Activated gamma-delta T cell treated with Interleukin-2 at 50 U/mL for 16 hours (primary cell): ENCODE data around the gene MACROH2A2.
"Not testable (repeated sequence)": the region's sequence is repeated elsewhere in the genome, so short reads cannot be mapped to it uniquely, and the experiment has no call there.

ENCODE experiments used
- DNase-seq: peaks from one replicate; pipeline ENCODE4 v3.0.0-alpha.2; 2020

MACROH2A2 gene

GRCh38 chr10:70068925-70069324 lies 16.3 kb downstream of the MACROH2A2 start:
- DNase-seq = no peak

DNA sequence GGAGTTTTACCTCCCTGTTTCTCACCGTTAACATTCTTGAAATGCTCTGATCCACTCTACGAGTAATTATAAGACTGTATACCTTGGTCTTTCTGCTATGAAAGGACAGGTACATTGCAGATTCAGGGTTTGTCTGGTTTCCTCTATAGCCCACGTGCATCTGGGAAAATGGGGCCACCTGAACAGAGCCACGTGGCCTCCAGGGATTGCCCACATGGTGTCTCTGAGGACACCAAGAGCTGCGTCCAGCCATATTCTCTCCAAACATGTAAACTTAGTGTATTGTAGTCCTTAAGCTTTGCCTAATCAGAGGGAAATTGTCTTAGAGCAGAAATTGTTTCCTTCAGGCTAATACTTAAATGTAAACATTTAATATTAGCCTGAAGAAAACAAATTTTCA lies 16.7 kb downstream of the MACROH2A2 start:
- no peak for DNase-seq

DNA sequence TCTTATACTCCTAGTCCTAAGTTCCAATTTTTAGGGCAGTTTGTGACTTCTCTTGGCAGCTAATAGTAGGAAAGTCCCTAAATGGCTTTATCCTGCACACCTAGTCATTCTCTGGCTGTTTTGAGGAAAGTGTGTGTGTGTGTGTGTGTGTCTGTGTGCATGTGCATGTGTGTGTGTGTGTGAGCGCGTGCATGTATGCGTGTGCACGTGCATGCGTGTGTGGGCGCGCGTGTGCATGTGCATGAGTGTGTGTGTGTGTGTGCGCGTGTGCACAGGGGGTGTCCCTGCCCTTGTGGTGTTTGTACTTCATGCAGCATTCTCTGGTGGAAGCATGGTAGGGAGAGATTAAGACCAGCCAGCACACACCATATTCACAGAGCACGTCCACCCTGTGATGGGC lies 18.2 kb downstream of the MACROH2A2 start:
- DNase-seq = no peak

DNA sequence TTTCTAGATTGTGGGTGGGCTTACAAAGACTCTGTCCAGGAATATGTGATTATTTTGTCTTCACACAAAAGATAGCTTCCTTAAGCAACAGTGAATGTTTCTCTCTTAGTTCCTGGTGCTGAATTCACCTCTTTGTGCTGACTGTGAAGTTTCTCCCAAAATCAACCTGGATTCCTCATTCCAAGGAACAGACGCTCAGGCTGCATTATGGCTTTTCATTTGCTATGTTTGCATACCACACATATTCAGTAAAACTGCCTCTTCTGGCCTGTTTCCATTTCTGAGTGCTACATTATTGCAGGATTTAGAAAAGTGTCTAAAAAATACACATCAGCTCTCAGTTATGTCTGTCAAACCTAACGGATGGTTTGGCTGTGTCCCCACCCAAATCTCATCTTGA lies 21.5 kb downstream of the MACROH2A2 start:
- no peak for DNase-seq

- no peak for DNase-seq
Measured at GRCh38 chr10:70074971-70075370, 22.3 kb downstream of the MACROH2A2 start.

- no peak for DNase-seq
Measured at GRCh38 chr10:70078329-70078728, 25.7 kb downstream of the MACROH2A2 start.

DNA sequence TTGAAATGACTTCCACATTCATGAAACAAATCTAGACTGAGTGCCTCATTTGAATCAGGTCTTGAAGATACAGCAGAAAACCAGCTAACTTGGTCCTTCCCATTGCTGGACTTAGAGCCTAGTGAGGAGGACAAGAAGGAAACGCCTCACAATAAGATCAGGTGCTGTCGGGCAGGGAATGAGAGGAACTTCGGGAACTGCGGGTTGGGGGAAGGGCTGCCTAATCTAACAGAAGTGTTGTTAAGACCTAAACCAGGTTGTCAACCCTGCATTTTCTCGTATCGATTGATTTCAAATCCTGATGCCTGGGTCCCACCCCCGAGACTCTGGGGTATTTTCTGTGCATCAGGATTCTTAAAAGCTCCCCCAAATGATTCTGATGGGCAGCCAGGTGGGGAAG lies 26.3 kb downstream of the MACROH2A2 start:
- DNase-seq = no peak

- not testable (repeated sequence) for DNase-seq
Measured at GRCh38 chr10:70080789-70081188, 28.1 kb downstream of the MACROH2A2 start.

DNA sequence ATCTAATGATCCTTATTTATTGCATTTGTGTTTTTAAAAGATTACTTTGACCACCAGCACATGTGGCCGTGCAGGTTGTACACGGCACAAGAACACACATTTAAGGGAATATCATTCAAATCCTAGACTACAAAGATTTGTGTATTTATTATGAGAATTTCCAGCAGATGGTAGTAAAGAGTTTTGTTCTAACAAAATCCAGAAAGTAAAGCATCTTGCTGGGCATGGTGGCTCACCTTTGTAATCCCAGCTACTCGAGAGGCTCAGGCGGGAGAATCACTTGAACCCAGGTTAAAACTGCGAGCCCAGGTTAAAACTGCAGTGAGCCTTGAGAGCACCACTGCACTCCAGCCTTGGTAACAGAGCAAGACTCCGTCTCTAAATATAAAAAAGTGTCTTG lies 31.5 kb downstream of the MACROH2A2 start:
- no peak for DNase-seq

DNA sequence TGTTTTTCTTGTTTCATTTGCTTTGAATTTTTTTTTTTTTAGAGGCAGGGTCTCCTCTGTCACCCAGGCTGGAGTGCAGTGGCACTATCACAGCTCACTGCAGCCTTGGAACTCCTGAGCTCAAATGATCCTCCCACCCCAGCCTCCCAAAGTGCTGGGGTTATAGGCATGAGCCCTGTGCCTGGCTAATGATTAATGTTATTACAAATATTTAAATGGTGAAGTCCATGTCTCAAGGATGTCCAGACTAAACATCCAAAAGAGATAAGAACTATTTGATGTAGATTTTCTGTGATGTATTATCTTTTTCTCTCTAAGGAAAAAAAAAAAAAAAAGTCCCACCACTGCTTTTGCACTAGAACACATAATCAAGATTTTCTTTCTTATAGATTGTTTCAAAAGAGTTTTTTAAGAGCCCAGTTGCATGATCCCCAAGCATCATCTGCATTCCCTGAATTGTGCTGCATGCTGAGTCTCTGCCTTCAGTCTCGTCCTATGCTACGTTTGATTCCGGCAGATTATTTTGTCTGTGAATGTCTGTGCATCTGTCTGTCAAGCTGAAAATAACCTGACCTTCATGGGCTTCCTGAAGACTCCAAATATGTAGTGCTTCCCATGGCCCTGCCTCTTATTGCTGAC lies 33.4 kb downstream of the MACROH2A2 start:
- DNase-seq = no peak

GRCh38 chr10:70087616-70088307 lies 35.1 kb downstream of the MACROH2A2 start:
- DNase-seq = no peak

DNA sequence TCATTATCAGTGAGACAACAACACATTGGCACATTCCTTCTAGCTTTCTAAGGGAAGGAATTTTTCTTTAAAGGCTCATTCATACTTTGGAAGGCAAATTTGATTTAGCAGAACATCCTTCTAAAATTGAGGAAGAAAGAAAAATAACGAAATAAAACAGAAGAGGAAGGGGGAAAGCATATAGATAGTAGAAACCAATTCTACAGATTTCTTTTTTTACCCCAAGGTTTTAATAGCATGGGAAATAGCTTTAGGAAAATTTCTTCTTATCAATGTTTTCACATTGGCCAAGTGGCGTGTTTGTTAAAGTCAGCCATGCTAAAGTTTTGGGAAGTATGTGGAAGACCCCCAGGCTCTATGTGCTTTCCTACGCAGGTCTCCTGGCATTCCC lies 35.7 kb downstream of the MACROH2A2 start:
- no peak for DNase-seq

- DNase-seq = no peak
Measured at GRCh38 chr10:70090013-70090412, 37.4 kb downstream of the MACROH2A2 start.

- no peak for DNase-seq
Measured at GRCh38 chr10:70090951-70091350, 38.3 kb downstream of the MACROH2A2 start.

DNA sequence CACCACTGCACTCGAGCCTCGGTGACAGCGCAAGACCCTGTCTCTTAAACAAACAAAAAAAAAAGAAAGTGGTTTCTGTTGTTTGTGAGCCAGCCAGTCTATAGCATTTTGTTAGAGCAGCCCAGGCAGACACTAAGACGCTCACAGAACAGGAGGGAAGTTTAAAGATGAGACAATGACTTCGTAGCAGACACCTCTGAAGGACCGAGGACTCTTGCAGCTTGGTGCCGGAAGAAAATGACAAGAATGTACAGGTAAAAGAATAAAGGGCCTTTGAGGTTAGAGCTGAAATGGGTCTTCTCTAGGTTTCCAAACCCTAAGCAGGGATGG lies 39.7 kb downstream of the MACROH2A2 start:
- DNase-seq = no peak

DNA sequence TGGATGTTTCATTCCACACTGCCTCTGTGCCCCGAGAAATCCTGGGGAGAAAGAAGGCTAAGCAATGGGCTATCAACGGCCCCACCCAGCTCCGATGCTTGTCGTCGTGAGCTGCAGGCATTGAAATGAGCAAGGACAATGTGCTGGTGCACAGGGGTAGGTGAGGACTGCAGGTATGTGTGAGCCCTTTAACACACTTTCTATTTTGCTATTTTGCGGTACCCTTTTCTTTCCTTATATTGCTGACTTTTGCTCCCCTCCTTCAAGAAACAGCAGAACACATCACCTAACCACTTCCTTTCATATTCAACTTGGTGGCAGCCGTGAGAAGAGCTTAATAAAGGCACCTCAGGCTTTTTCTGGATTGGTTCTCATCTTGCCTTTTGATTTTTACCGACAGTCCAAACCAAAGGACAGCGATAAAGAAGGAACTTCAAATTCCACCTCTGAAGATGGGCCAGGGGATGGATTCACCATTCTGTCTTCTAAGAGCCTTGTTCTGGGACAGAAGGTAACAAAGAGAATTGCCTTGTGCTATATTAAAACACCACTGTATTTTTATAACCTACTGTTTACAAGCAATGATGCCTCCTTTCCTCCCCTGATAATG lies 40.8 kb downstream of the MACROH2A2 start:
- DNase-seq = peak; percentile 12

DNA sequence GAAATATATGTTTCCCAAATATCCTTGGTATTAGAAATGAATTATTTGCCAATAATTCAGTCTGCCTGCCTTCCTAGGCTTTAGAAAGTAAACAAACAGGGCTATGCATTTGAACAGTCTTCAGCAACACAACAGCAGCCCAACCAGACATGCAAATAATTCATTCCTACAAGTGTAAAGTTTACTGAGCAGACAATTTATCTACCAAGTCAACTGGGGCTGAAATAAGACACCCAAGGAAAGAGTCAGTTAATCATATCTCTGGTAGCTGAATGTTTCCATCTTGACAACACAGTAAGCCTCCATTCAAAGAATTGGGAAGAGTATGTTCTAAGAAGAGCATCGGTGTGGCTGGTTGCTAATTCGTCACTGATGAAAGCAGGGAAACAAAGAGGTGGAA lies 41.6 kb downstream of the MACROH2A2 start:
- DNase-seq = no peak

DNA sequence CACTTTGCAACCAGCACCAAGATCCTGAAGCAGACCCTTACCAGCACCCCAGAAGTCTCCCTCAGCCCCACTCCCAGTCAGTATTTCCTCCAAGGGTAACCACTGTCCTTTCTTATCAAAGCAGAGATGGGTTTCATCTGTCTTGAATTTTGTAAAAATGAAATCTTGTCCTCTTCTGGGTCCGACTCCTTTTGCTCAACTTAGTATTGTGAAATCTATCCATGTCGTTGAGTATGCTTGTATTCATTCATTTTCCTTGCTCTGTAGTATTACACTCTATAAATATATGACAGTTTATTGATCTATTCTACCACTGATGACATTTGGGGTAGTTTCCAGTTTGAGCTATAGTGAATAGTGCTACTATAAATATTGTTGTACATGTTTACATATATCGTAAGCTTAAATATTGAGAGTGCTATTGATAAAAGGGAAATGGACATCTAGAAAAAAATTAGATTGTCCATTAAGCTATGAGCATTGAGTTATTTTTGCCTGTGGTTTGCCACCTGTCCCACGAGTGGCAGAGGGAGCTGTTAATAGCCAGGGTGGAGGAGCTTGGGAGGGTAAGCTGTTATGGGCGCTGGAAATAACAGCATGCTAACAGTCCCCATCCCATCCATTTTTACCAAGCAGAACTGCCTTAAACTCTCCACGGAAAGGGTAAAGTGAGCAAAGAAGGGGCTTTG lies 43.5 kb downstream of the MACROH2A2 start:
- no peak for DNase-seq

- DNase-seq = no peak
Measured at GRCh38 chr10:70096705-70097420, 44.2 kb downstream of the MACROH2A2 start.

- DNase-seq = no peak
Measured at GRCh38 chr10:70097459-70097858, 44.8 kb downstream of the MACROH2A2 start.

GRCh38 chr10:70098271-70098670 lies 45.6 kb downstream of the MACROH2A2 start:
- no peak for DNase-seq

- not testable (repeated sequence) for DNase-seq
Measured at GRCh38 chr10:70101068-70101562, 48.5 kb downstream of the MACROH2A2 start.

GRCh38 chr10:70101668-70102067 lies 49.0 kb downstream of the MACROH2A2 start:
- DNase-seq = no peak
